Smooth muscle cell (in vitro differentiated cells): ENCODE measurements around the gene PRKCG. TPM values are rescaled to one million over a fixed set of nuclear protein-coding genes. Genes with fewer than 3 reads are reported as not detected.
A peak's percentile ranks its signal among the peaks of the same experiment; 100 is the strongest.

ENCODE experiments used
- DNase-seq: peaks from one replicate; lab custom pipeline; 2025; ENCODE audit not compliant: unreplicated experiment; lab: John Stamatoyannopoulos, UW
- H2AFZ ChIP-seq: fragments of 200-600 bp; sonication (generic); 2 replicates; pipeline ENCODE4 v1.6.0; 2016; ENCODE audit warnings: antibody characterized with exemption, low read depth, mild to moderate bottlenecking
- H3F3A ChIP-seq: fragments of 200-600 bp; sonication (generic); 2 replicates; pipeline ENCODE4 v1.6.0; 2017; ENCODE audit warnings: antibody characterized with exemption, low read depth
- H3K27ac ChIP-seq: fragments of 200-600 bp; sonication (generic); 2 replicates; pipeline ENCODE4 v1.5.1; 2016; ENCODE audit warnings: low read depth, mild to moderate bottlenecking
- H3K27me3 ChIP-seq: fragments of 200-600 bp; sonication (generic); 2 replicates; pipeline ENCODE4 v1.6.1; 2016; ENCODE audit warnings: low read depth, mild to moderate bottlenecking
- H3K36me3 ChIP-seq: fragments of 200-600 bp; sonication (generic); 2 replicates; pipeline ENCODE4 v1.5.1; 2016; ENCODE audit warnings: low read depth
- H3K4me1 ChIP-seq: fragments of 200-600 bp; sonication (generic); 2 replicates; pipeline ENCODE4 v1.5.1; 2016; ENCODE audit warnings: low read depth
- H3K4me2 ChIP-seq: fragments of 200-600 bp; sonication (generic); 2 replicates; pipeline ENCODE4 v1.6.0; 2016; ENCODE audit warnings: mild to moderate bottlenecking
- H3K4me3 ChIP-seq: fragments of 200-600 bp; sonication (generic); 2 replicates; pipeline ENCODE4 v1.5.1; 2016; ENCODE audit warnings: mild to moderate bottlenecking
- H3K79me2 ChIP-seq: fragments of 200-600 bp; sonication (generic); 2 replicates; pipeline ENCODE4 v1.6.0; 2016; ENCODE audit warnings: low read depth, mild to moderate bottlenecking
- H3K9ac ChIP-seq: fragments of 200-600 bp; sonication (generic); 2 replicates; pipeline ENCODE4 v1.6.0; 2016; ENCODE audit warnings: low read depth
- H3K9me3 ChIP-seq: fragments of 200-600 bp; sonication (generic); replicated peaks from 2 replicates; pipeline ENCODE4 v1.5.1; 2016; ENCODE audit warnings: low read depth
- H4K20me1 ChIP-seq: fragments of 200-600 bp; sonication (generic); 2 replicates; pipeline ENCODE4 v1.6.0; 2016; ENCODE audit warnings: low read depth
- WGBS: methylation state at CpG from one replicate; pipeline ENCODE4 v1.1.7; 2016; ENCODE audit warnings: low lambda C conversion rate; 5-methylcytosine and 5-hydroxymethylcytosine counted together
- polyA plus RNA-seq: library from polyadenylated mRNA; unstranded; fragments of >200 nt; fragmentation: Nextera tagmentation; extraction: Ambion mirVana; gene quantifications from 2 replicates; pipeline ENCODE4 v1.2.1, GENCODE V29; 2016
- total RNA-seq: library from RNA; depleted of rRNA; stranded (reverse); fragments of >200 nt; gene quantifications from 2 replicates; pipeline ENCODE4 v1.2.3, GENCODE V29; 2014
- TF ChIP-seq, protein P1 (sequence below): fragments of 200-600 bp; sonication (generic); IDR thresholded peaks from 2 replicates; pipeline ENCODE4 v1.5.1; 2017; ENCODE audit warnings: borderline replicate concordance, mild to moderate bottlenecking, antibody characterized with exemption; ENCODE audit not compliant: insufficient read depth, poor library complexity, severe bottlenecking

The PRKCG gene
- total and polyA plus RNA-seq, 2 experiments from 2014 or later = 0.51 TPM; not detected in 1

DNA sequence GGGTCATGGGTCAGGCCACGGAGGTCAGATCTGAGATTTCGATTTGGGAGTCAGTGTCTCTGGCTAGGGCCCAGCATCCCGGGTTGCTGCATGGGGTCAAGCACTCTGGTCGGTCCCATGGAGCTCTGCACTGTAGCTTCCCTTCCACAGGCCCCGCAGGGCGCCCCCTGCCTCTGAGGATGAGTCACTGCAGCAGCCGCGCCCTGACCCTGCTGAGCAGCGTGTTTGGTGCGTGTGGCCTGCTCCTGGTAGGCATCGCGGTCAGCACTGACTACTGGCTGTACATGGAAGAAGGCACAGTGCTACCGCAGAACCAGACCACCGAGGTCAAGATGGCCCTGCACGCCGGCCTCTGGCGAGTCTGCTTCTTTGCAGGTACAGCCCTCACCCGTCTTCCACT, 30.7 kb downstream of the PRKCG start:
- no peak overlapping the region for H3K9ac ChIP-seq
- H2AFZ ChIP-seq = no peak overlapping the region
- H3K27me3 ChIP-seq = peaks cover 40% of the 10 kb centered on the region
- no peaks in the 10 kb centered on the region for H3K79me2 ChIP-seq
- H3K36me3 ChIP-seq = no peaks in the 10 kb centered on the region
- no peak overlapping the region for H3K4me3 ChIP-seq
- no peak overlapping the region for H3K27ac ChIP-seq
- 64% methylated on average over 18 of the region's 18 CpGs for WGBS
- H3K4me2 ChIP-seq = no peak overlapping the region
- TF ChIP-seq, protein P1, sequence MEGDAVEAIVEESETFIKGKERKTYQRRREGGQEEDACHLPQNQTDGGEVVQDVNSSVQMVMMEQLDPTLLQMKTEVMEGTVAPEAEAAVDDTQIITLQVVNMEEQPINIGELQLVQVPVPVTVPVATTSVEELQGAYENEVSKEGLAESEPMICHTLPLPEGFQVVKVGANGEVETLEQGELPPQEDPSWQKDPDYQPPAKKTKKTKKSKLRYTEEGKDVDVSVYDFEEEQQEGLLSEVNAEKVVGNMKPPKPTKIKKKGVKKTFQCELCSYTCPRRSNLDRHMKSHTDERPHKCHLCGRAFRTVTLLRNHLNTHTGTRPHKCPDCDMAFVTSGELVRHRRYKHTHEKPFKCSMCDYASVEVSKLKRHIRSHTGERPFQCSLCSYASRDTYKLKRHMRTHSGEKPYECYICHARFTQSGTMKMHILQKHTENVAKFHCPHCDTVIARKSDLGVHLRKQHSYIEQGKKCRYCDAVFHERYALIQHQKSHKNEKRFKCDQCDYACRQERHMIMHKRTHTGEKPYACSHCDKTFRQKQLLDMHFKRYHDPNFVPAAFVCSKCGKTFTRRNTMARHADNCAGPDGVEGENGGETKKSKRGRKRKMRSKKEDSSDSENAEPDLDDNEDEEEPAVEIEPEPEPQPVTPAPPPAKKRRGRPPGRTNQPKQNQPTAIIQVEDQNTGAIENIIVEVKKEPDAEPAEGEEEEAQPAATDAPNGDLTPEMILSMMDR = peak; percentile 25
- H4K20me1 ChIP-seq = no peaks in the 10 kb centered on the region
- no peaks in the 10 kb centered on the region for H3K9me3 ChIP-seq
- no peak for DNase-seq
- peaks cover 4% of the 10 kb centered on the region for H3K4me1 ChIP-seq
- H3F3A ChIP-seq = no peaks in the 10 kb centered on the region

DNA sequence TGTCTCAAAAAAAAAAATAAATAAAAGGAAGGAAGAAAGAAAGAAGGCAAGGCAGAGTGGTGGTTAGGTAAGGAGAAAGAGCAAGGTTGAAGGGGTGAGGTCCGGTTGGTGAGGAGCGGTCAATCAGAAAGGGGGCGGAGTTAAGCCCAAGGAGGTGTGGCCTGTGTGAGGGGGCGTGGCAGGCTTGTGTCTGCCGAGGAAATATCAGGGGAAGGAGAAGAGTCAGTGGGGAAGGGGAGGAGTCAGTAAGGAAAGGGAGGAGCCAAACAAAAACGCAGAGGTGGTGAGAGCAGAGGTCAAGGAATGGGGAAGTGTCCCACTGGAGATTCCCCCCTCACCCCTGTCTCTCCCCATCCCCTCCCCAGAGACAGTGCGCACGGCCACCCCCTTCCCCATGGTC, 33.0 kb downstream of the PRKCG start:
- Histone ChIP-seq H3K4me1 (no peaks in the 10 kb centered on the region), H3K4me2 (no peak overlapping the region), H3K9ac (no peak overlapping the region), H2AFZ (no peak overlapping the region), H3K9me3 (no peaks in the 10 kb centered on the region), H3K36me3 (no peaks in the 10 kb centered on the region), H3F3A (no peaks in the 10 kb centered on the region), H3K27me3 (peaks cover 18% of the 10 kb centered on the region), H3K4me3 (no peak overlapping the region), H4K20me1 (no peaks in the 10 kb centered on the region), H3K27ac (no peak overlapping the region), H3K79me2 (no peaks in the 10 kb centered on the region)
- DNase-seq = no peak
- WGBS = 73% methylated on average over 6 of the region's 8 CpGs
- TF ChIP-seq, protein P1 = no peak

DNA sequence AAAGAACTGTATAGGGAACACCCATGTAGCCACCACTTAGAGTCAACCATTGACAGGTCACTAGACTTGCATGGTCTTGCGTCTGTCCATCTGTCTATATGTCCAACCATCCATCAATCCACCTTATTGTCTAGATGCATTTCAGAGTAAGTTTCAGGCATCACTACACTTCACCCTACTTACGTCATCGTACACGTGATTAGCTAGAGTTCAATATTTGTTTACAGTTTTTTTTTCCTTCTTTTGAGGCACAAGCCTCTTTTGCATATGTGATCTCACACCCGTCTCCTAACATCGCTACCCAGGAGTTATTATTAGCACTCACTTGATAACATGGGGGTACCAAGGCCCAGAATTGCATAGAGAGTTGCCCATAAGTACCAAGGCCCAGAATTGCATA, 34.0 kb downstream of the PRKCG start:
- Histone ChIP-seq H2AFZ (no peak overlapping the region), H3K27me3 (peaks cover 8% of the 10 kb centered on the region), H4K20me1 (no peaks in the 10 kb centered on the region), H3K79me2 (no peaks in the 10 kb centered on the region), H3F3A (no peaks in the 10 kb centered on the region), H3K4me1 (no peaks in the 10 kb centered on the region), H3K4me2 (no peak overlapping the region), H3K27ac (no peak overlapping the region), H3K9ac (no peak overlapping the region), H3K4me3 (no peak overlapping the region), H3K36me3 (no peaks in the 10 kb centered on the region), H3K9me3 (no peaks in the 10 kb centered on the region)
- WGBS = 93% methylated on average over 6 of the region's 6 CpGs
- TF ChIP-seq, protein P1 = no peak
- no peak for DNase-seq

DNA sequence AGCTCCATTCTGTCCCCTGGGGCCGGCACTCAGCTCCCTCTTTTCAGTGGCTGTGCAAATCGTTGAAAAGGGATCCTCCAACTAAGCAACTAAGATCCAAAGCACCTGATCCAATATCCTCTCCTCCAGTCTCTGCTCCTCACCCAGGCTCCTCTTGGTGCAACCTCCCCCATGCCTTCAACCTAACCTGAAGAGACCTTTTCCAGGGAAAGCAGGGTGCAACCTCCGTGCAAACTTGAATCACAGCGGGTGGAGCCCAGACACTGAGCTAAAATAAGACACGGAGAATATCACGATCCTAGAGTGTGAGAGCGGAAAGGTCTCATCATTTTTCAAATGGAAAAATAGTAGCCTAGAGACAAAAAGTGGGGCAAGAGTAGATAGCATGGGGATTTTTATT, 35.4 kb downstream of the PRKCG start:
- TF ChIP-seq, protein P1 = no peak
- Histone ChIP-seq H3K4me1 (no peaks in the 10 kb centered on the region), H3K79me2 (no peaks in the 10 kb centered on the region), H3K9me3 (no peaks in the 10 kb centered on the region), H3K4me3 (no peak overlapping the region), H3K36me3 (no peaks in the 10 kb centered on the region), H3K27me3 (no peaks in the 10 kb centered on the region), H4K20me1 (no peaks in the 10 kb centered on the region), H3F3A (no peaks in the 10 kb centered on the region), H3K27ac (no peak overlapping the region), H3K9ac (no peak overlapping the region), H3K4me2 (no peak overlapping the region), H2AFZ (no peak overlapping the region)
- 95% methylated on average over 7 of the region's 7 CpGs for WGBS
- no peak for DNase-seq
